GM23338 (cell line): ENCODE results near the gene USP6NL. TPM values are rescaled to one million over a fixed set of nuclear protein-coding genes. Genes with fewer than 3 reads are reported as not detected.
"Not testable (repeated sequence)": the region's sequence is repeated elsewhere in the genome, so short reads cannot be mapped to it uniquely, and the experiment has no call there.

Source experiments
- ATAC-seq: fragments of 200-7000 bp; cut with Tn5 transposase; 3 replicates; pipeline ENCODE4 v1.9.1; 2020
- DNase-seq: peaks from one replicate; pipeline ENCODE4 v3.0.0-alpha.2; 2015; ENCODE audit warnings: low spot score
- H2AFZ ChIP-seq: fragments of 200-600 bp; sonication (generic); 2 replicates; pipeline ENCODE4 v1.8.0; 2016; ENCODE audit warnings: antibody characterized with exemption, mild to moderate bottlenecking, moderate library complexity
- H3F3A ChIP-seq: fragments of 200-600 bp; sonication (generic); replicated peaks from 2 replicates; pipeline ENCODE4 v1.8.0; 2017; ENCODE audit warnings: antibody characterized with exemption, mixed run types, low read depth
- H3K27ac ChIP-seq: fragments of 200-600 bp; sonication (generic); 2 replicates; pipeline ENCODE4 v1.6.1; 2016; ENCODE audit warnings: low read depth
- H3K27me3 ChIP-seq: fragments of 200-600 bp; sonication (generic); 2 replicates; pipeline ENCODE4 v1.8.0; 2016; ENCODE audit warnings: mild to moderate bottlenecking, mixed run types, moderate library complexity; ENCODE audit not compliant: insufficient read depth
- H3K36me3 ChIP-seq: fragments of 200-600 bp; sonication (generic); 2 replicates; pipeline ENCODE4 v1.8.0; 2016; ENCODE audit warnings: mild to moderate bottlenecking; ENCODE audit not compliant: insufficient read depth
- H3K4me1 ChIP-seq: fragments of 200-600 bp; sonication (generic); 2 replicates; pipeline ENCODE4 v1.8.0; 2016; ENCODE audit warnings: mild to moderate bottlenecking, moderate library complexity; ENCODE audit not compliant: insufficient read depth
- H3K4me2 ChIP-seq: fragments of 200-600 bp; sonication (generic); 2 replicates; pipeline ENCODE4 v1.7.1; 2017; ENCODE audit warnings: mixed run types
- H3K4me3 ChIP-seq: fragments of 200-600 bp; sonication (generic); 2 replicates; pipeline ENCODE4 v1.6.1; 2016; ENCODE audit warnings: mixed run types
- H3K79me2 ChIP-seq: fragments of 200-600 bp; sonication (generic); replicated peaks from 2 replicates; pipeline ENCODE4 v1.8.0; 2017; ENCODE audit warnings: mild to moderate bottlenecking; ENCODE audit not compliant: insufficient read depth
- H3K9me2 ChIP-seq: fragments of 200-600 bp; sonication (generic); 2 replicates; pipeline ENCODE4 v1.8.0; 2017; ENCODE audit not compliant: insufficient read depth
- H4K20me1 ChIP-seq: fragments of 200-600 bp; sonication (generic); replicated peaks from 2 replicates; pipeline ENCODE4 v1.8.0; 2017; ENCODE audit warnings: mild to moderate bottlenecking; ENCODE audit not compliant: insufficient read depth
- H3K27ac Mint-ChIP-seq: 2 replicates; pipeline ENCODE4 v1.8.0; 2020; ENCODE audit warnings: inconsistent platforms, mild to moderate bottlenecking, moderate library complexity, mixed read lengths
- H3K27me3 Mint-ChIP-seq: 3 replicates; pipeline ENCODE4 v1.8.0; 2022; ENCODE audit warnings: low read depth, mild to moderate bottlenecking, moderate library complexity, mixed read lengths, inconsistent platforms; ENCODE audit not compliant: insufficient read depth, poor library complexity
- H3K36me3 Mint-ChIP-seq: 3 replicates; pipeline ENCODE4 v1.8.0; 2021; ENCODE audit warnings: low read depth, mild to moderate bottlenecking, inconsistent platforms, moderate library complexity, mixed read lengths
- H3K4me1 Mint-ChIP-seq: 3 replicates; pipeline ENCODE4 v1.8.0; 2020; ENCODE audit warnings: mild to moderate bottlenecking, inconsistent platforms, mixed read lengths
- H3K4me3 Mint-ChIP-seq: 3 replicates; pipeline ENCODE4 v1.8.0; 2021; ENCODE audit warnings: moderate library complexity, mild to moderate bottlenecking, inconsistent platforms, mixed read lengths
- H3K9me3 Mint-ChIP-seq: 3 replicates; pipeline ENCODE4 v1.8.0; 2020; ENCODE audit warnings: moderate library complexity, mild to moderate bottlenecking, inconsistent platforms, mixed read lengths
- CREB1 ChIP-seq: fragments of 250-450 bp; sonication (Bioruptor Pico); IDR thresholded peaks from 2 replicates; pipeline ENCODE4 v1.5.0; 2020; ENCODE audit warnings: low read depth, mild to moderate bottlenecking, moderate library complexity
- EZH2 ChIP-seq: fragments of 200-600 bp; sonication (generic); IDR thresholded peaks from one replicate; pipeline ENCODE4 v1.8.0; 2017; ENCODE audit warnings: antibody characterized with exemption, mild to moderate bottlenecking, low read depth; ENCODE audit not compliant: unreplicated experiment
- EZH2phosphoT487 ChIP-seq: fragments of 200-600 bp; sonication (generic); IDR thresholded peaks from one replicate; pipeline ENCODE4 v1.8.1; 2018; ENCODE audit warnings: antibody characterized with exemption; ENCODE audit not compliant: unreplicated experiment
- JUNB ChIP-seq: IDR thresholded peaks from one replicate; pipeline ENCODE4 v1.6.1; 2016; ENCODE audit warnings: antibody characterized with exemption; ENCODE audit not compliant: unreplicated experiment
- NANOG ChIP-seq: IDR thresholded peaks from 2 replicates; pipeline ENCODE4 v1.6.1; 2016; ENCODE audit warnings: antibody characterized with exemption, borderline replicate concordance
- POLR2AphosphoS5 ChIP-seq: IDR thresholded peaks from 2 replicates; pipeline ENCODE4 v1.6.1; 2016; ENCODE audit warnings: antibody characterized with exemption, low read depth
- STAT1 ChIP-seq: IDR thresholded peaks from one replicate; pipeline ENCODE4 v1.6.1; 2016; ENCODE audit warnings: antibody characterized with exemption; ENCODE audit not compliant: unreplicated experiment
- ZNF114 ChIP-seq: fragments of 250-450 bp; sonication (Bioruptor Pico); IDR thresholded peaks from 2 replicates; pipeline ENCODE4 v1.5.0; 2020; ENCODE audit warnings: mild to moderate bottlenecking, moderate library complexity
- ZNF331 ChIP-seq: fragments of 250-450 bp; sonication (Bioruptor Pico); IDR thresholded peaks from 2 replicates; pipeline ENCODE4 v1.5.0; 2020; ENCODE audit warnings: low read depth, mild to moderate bottlenecking, moderate library complexity
- polyA plus RNA-seq: library from polyadenylated mRNA; unstranded; fragments of >200 nt; fragmentation: Nextera tagmentation; extraction: Ambion mirVana; gene quantifications from 2 replicates; pipeline ENCODE4 v1.2.1, GENCODE V29; 2016
- total RNA-seq: library from RNA; depleted of rRNA; stranded (reverse); fragments of >200 nt; shearing (Covaris generic); gene quantifications from 2 replicates; pipeline ENCODE4 v1.2.3, GENCODE V29; 2014
- TF ChIP-seq, protein P1 (sequence below): IDR thresholded peaks from 2 replicates; pipeline ENCODE4 v1.6.1; 2016; ENCODE audit warnings: antibody characterized with exemption
- TF ChIP-seq, protein P2 (sequence below): IDR thresholded peaks from one replicate; pipeline ENCODE4 v1.6.1; 2018; ENCODE audit warnings: antibody characterized with exemption; ENCODE audit not compliant: unreplicated experiment
- TF ChIP-seq, protein P3 (sequence below): fragments of 250-450 bp; sonication (Bioruptor Pico); IDR thresholded peaks from 2 replicates; pipeline ENCODE4 v1.5.0; 2020; ENCODE audit warnings: mild to moderate bottlenecking, moderate library complexity

The USP6NL gene
- total and polyA plus RNA-seq, 2 experiments from 2014 or later, result 8.1 to 29.7 TPM

DNA sequence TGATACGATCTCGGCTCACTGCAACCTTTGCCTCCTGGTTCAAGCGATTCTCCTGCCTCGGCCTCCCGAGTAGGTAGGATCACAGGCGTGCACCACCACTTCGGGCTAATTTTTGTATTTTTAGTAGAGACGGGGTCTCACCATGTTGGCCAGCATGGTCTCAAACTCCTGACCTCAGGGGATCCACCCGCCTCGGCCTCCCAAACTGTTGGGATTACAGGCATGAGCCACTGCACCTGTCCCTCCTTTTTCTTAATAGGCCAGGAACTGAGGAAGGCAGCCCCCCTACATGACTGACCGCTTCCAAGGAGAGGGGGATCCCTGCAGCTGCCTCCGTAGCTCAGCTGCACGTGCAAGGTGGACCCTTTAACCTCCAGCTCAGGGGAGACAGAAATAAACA is 175.0 kb downstream of the USP6NL start:
- not testable (repeated sequence) for H3K9me3 Mint-ChIP-seq, H3K36me3 Mint-ChIP-seq, H3K27me3 ChIP-seq, H3K79me2 ChIP-seq, H4K20me1 ChIP-seq, DNase-seq, H3K4me3 Mint-ChIP-seq, H3F3A ChIP-seq, H3K9me2 ChIP-seq, H2AFZ ChIP-seq, ATAC-seq, H3K36me3 ChIP-seq, H3K27ac ChIP-seq, H3K4me3 ChIP-seq
- Mint-ChIP-seq H3K4me1 (peaks cover 60% of the 10 kb centered on the region), H3K27me3 (peaks cover 13% of the 10 kb centered on the region), H3K27ac (peak overlapping the region; percentile 13; the same call in 1 of the 2 replicates)
- Histone ChIP-seq H3K4me1 (peaks cover 61% of the 10 kb centered on the region), H3K4me2 (peak overlapping the region; percentile 58; the same call in 1 of the 2 replicates)

DNA sequence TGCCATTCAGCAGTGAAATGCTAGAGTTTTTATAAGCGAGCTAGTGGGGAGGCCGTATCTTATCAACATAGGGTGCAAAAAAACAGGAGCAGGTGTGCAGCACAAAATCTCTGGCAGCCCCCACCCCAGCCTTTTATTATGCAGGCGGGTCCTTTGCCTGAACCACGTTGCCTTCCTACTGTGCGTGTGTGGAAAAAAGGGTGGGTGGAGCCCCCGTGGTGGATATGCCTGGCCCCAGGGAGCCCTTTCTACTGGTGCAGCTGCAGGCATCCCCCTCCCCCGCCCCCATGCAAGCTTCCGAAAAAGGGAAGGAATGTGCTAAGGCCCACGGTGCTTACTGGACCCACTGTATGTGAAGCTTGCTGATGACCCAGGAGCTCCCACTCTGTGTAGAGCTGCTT is 175.9 kb downstream of the USP6NL start:
- H3K4me1 Mint-ChIP-seq, result peaks cover 56% of the 10 kb centered on the region
- ATAC-seq (peak; percentile 57), DNase-seq (peak; percentile 50)
- no peaks in the 10 kb centered on the region for H4K20me1 ChIP-seq
- peaks cover 62% of the 10 kb centered on the region for H3K4me1 ChIP-seq
- peak overlapping the region; percentile 86 for H3K27ac ChIP-seq
- peak overlapping the region; percentile 58 for H3K4me2 ChIP-seq
- peak overlapping the region; percentile 68; the same call in 1 of the 2 replicates for H3K27ac Mint-ChIP-seq
- H3K4me3 Mint-ChIP-seq, result no peak overlapping the region
- H3K9me2 ChIP-seq, result 0 out of 2 replicates have a peak, but pooled peaks cover 2% of the 10 kb centered on the region
- no peaks in the 10 kb centered on the region for H3K79me2 ChIP-seq
- H3K27me3 ChIP-seq, result no peaks in the 10 kb centered on the region
- peak overlapping the region; percentile 81 for H2AFZ ChIP-seq
- H3K27me3 Mint-ChIP-seq, result peaks cover 11% of the 10 kb centered on the region
- 0 out of 2 replicates have a peak, but pooled peaks cover 4% of the 10 kb centered on the region for H3F3A ChIP-seq
- H3K36me3 Mint-ChIP-seq, result no peaks in the 10 kb centered on the region
- 0 out of 2 replicates have a peak overlapping the region, but pooled peaks have one; percentile 23 for H3K4me3 ChIP-seq
- H3K36me3 ChIP-seq, result no peaks in the 10 kb centered on the region
- no peaks in the 10 kb centered on the region; the same call in 2 of the 3 replicates for H3K9me3 Mint-ChIP-seq
- TF ChIP-seq EZH2, result no peak
- TF ChIP-seq ZNF331, result no peak
- no peak for TF ChIP-seq CREB1 (CRISPR knock-in tag)
- no peak for TF ChIP-seq EZH2phosphoT487
- TF ChIP-seq, protein P1, sequence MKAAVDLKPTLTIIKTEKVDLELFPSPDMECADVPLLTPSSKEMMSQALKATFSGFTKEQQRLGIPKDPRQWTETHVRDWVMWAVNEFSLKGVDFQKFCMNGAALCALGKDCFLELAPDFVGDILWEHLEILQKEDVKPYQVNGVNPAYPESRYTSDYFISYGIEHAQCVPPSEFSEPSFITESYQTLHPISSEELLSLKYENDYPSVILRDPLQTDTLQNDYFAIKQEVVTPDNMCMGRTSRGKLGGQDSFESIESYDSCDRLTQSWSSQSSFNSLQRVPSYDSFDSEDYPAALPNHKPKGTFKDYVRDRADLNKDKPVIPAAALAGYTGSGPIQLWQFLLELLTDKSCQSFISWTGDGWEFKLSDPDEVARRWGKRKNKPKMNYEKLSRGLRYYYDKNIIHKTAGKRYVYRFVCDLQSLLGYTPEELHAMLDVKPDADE, result no peak
- TF ChIP-seq, protein P2, sequence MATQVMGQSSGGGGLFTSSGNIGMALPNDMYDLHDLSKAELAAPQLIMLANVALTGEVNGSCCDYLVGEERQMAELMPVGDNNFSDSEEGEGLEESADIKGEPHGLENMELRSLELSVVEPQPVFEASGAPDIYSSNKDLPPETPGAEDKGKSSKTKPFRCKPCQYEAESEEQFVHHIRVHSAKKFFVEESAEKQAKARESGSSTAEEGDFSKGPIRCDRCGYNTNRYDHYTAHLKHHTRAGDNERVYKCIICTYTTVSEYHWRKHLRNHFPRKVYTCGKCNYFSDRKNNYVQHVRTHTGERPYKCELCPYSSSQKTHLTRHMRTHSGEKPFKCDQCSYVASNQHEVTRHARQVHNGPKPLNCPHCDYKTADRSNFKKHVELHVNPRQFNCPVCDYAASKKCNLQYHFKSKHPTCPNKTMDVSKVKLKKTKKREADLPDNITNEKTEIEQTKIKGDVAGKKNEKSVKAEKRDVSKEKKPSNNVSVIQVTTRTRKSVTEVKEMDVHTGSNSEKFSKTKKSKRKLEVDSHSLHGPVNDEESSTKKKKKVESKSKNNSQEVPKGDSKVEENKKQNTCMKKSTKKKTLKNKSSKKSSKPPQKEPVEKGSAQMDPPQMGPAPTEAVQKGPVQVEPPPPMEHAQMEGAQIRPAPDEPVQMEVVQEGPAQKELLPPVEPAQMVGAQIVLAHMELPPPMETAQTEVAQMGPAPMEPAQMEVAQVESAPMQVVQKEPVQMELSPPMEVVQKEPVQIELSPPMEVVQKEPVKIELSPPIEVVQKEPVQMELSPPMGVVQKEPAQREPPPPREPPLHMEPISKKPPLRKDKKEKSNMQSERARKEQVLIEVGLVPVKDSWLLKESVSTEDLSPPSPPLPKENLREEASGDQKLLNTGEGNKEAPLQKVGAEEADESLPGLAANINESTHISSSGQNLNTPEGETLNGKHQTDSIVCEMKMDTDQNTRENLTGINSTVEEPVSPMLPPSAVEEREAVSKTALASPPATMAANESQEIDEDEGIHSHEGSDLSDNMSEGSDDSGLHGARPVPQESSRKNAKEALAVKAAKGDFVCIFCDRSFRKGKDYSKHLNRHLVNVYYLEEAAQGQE, result no peak
- no peak for TF ChIP-seq JUNB
- no peak for TF ChIP-seq ZNF114 (CRISPR knock-in tag)
- no peak for TF ChIP-seq NANOG
- TF ChIP-seq, protein P3, sequence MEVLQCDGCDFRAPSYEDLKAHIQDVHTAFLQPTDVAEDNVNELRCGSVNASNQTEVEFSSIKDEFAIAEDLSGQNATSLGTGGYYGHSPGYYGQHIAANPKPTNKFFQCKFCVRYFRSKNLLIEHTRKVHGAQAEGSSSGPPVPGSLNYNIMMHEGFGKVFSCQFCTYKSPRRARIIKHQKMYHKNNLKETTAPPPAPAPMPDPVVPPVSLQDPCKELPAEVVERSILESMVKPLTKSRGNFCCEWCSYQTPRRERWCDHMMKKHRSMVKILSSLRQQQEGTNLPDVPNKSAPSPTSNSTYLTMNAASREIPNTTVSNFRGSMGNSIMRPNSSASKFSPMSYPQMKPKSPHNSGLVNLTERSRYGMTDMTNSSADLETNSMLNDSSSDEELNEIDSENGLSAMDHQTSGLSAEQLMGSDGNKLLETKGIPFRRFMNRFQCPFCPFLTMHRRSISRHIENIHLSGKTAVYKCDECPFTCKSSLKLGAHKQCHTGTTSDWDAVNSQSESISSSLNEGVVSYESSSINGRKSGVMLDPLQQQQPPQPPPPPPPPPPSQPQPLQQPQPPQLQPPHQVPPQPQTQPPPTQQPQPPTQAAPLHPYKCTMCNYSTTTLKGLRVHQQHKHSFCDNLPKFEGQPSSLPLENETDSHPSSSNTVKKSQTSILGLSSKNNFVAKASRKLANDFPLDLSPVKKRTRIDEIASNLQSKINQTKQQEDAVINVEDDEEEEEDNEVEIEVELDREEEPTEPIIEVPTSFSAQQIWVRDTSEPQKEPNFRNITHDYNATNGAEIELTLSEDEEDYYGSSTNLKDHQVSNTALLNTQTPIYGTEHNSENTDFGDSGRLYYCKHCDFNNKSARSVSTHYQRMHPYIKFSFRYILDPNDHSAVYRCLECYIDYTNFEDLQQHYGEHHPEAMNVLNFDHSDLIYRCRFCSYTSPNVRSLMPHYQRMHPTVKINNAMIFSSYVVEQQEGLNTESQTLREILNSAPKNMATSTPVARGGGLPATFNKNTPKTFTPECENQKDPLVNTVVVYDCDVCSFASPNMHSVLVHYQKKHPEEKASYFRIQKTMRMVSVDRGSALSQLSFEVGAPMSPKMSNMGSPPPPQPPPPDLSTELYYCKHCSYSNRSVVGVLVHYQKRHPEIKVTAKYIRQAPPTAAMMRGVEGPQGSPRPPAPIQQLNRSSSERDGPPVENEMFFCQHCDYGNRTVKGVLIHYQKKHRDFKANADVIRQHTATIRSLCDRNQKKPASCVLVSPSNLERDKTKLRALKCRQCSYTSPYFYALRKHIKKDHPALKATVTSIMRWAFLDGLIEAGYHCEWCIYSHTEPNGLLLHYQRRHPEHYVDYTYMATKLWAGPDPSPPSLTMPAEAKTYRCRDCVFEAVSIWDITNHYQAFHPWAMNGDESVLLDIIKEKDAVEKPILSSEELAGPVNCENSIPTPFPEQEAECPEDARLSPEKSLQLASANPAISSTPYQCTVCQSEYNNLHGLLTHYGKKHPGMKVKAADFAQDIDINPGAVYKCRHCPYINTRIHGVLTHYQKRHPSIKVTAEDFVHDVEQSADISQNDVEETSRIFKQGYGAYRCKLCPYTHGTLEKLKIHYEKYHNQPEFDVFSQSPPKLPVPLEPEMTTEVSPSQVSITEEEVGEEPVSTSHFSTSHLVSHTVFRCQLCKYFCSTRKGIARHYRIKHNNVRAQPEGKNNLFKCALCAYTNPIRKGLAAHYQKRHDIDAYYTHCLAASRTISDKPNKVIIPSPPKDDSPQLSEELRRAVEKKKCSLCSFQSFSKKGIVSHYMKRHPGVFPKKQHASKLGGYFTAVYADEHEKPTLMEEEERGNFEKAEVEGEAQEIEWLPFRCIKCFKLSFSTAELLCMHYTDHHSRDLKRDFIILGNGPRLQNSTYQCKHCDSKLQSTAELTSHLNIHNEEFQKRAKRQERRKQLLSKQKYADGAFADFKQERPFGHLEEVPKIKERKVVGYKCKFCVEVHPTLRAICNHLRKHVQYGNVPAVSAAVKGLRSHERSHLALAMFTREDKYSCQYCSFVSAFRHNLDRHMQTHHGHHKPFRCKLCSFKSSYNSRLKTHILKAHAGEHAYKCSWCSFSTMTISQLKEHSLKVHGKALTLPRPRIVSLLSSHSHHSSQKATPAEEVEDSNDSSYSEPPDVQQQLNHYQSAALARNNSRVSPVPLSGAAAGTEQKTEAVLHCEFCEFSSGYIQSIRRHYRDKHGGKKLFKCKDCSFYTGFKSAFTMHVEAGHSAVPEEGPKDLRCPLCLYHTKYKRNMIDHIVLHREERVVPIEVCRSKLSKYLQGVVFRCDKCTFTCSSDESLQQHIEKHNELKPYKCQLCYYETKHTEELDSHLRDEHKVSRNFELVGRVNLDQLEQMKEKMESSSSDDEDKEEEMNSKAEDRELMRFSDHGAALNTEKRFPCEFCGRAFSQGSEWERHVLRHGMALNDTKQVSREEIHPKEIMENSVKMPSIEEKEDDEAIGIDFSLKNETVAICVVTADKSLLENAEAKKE (CRISPR knock-in tag), result no peak
- no peak for TF ChIP-seq POLR2AphosphoS5
- TF ChIP-seq STAT1, result no peak
